ENCODE results near the gene NT5C2.
"Not testable (repeated sequence)": the region's sequence is repeated elsewhere in the genome, so short reads cannot be mapped to it uniquely, and the experiment has no call there.

Gene NT5C2

DNA sequence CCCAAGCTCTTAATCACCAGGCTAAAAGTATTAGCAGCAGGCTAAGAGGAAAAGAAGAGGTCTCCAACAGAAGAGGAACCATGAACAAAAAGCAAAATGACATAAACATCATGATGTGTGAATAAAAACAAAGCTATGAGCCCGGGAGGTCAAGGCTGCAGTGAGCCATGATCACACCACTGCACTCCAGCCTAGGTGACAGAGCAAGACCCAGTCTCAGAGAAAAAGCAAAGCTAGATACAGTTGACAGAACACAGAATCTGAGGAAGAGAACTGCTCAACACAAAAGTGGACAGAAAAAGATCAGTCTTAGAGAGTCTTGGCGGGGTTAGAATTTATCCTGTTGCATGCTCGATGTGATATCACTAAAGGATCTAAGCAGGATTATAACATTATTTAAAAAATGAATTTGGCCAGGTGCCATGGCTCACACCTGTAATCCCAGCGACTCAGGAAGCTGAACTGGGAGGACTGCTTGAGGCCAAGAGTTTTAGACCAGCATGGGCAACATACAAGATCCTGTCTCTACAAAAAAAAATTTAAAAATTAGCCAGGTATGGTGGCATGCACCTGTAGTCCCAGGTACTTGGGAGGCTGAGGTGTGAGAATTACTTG, 37.5 kb downstream of the NT5C2 start:
- DNase-seq, result peak in 1 of 2 donors; percentile 31

DNA sequence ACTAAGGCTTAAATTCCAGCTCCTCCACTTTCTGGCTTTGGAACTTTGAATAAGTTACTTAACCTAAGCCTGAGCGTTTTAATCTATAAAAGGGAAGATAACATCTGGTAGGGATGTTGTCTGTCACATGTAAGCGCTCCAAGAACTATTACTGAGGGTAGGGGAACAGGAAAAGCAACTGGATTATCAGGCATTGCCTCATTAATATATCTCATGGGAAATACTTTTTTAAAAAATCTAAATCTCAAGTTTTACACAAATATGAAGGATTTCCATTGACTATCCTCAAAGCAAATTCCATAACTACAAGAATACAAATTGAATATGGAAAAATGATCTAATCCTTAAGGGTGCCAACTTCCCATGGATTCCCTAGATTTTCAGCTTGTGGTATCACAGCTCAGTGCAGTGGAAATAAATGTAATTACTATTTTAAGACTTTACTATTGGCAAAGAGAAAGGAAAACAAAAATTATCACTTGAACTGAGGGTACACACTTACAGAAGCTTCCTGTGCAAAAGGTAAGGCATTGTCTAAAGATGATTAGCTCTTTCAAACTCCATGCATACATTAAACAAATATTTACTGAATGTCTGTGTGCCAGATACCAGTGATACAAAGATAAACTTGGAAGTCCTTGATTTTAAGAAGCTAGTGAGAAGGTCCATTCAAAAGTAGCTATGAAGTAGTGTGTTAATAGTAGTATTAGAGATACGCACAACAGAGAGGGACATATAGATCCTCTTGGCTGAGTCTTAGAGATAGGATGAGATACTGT, 38.4 kb downstream of the NT5C2 start:
- no peak for DNase-seq

DNA sequence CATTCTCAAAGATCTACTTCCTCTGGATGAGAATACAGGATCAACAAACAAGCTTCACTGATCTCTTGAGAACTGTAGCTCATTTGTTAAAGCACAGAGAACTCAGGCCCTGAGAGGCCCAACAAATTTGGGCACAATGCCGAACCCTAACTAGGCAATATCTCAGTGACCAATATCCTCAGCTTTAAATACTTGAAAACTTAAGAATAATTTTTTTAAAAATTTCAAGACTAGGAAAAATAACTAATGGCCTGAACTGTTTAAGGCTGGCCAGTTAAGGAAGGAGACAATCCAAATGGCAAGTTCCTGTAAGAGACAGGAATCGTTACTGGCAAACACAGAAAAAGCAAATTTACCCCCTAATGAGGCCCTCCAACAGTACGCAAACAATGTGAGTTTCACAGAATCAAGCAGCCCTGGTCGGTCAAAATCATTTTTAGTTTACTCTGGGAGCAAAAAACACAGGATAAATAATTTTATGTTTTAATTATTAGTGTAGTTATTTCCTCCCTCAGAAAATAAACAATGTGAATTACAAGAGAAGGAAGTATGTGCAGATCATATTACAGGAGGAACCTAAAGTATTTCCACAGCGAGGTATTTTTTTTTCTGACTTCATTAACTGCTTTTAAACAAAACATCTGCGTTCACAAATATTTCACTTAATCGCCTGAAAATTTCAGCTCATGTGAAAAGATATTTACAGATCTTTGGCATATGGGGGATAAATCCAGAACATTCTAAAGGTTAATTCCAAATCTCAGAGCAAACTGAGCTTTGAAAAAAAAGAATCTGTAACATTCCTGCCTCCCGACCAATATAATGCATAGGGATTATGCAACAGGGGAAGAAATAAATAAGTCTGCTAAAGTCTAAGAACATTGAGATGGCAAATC, 39.5 kb downstream of the NT5C2 start:
- DNase-seq, result peak; percentile 41 to 61

DNA sequence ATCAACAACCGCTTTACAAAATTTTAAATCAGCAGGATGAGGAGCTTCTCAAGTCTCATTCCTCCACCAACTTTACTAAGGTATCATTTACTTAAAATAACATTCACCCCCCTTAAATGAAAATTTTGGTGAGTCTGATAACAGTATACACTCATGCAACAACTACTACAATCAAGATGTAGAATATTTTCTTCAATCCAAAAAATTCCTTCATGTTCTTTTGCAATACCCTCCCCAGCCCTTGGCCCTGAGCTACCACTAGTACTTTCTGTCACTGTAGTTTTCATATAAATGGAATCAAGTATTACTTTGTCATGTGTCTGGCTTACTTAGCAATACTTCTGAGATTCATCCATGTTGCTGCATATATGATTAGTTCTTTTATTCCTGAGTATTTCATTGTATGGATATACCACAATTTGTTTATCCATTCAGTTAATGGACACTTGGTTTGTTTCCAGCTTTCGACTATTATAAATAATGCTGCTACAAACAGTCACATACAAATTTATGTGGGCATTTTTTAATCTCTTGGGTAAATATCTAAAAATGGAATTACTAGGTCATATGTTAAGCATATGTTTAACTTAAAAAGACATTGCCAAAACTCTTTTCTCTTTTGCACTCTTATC, 43.0 kb downstream of the NT5C2 start:
- no peak for DNase-seq

DNA sequence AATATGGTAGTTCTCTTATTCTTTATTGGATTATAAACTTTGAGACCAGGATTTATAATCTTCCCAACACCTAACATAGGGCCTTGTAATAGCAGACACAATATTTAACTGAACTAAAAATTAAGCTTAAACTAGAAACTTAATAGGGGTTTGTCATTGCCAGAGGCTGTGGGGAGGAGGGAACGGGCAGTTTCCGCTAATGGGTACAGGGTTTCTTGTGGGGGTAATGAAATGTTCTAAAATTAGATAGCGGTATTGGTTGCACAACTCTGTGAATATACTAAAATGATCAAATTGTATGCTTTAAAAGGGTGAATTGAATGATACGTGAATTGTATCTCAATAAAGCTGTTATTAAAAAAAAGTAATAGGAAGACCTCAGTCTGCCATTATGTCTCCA, 45.4 kb downstream of the NT5C2 start:
- no peak for DNase-seq

DNA sequence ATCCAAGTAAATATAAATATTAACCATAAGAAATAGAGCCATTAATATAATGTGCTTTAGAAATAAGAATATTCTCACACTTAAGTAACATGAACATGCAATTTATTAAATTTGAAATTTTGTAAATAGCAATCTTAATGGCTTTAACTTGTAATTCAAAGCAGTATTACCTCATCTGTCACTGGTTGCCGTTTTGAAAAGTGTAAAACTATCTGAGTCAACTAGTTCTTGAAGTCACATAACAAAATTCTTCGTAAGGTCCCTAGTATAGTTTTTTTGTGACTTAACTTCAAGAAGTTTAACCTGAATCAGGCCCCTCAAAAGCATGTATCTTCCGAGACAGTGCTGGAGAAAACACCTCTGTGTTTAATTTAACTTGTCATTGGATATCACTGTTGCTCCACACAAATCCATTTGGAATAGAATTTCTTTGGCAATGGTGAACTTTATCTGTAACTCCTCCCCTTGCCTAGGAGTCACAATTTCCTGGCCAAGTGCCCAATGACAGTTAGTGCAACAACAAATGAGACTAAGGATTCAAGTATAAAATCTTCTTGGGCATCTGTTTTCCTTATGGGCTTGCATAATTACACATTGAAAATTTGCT, 47.1 kb downstream of the NT5C2 start:
- DNase-seq, result peak; percentile 21 to 51

DNA sequence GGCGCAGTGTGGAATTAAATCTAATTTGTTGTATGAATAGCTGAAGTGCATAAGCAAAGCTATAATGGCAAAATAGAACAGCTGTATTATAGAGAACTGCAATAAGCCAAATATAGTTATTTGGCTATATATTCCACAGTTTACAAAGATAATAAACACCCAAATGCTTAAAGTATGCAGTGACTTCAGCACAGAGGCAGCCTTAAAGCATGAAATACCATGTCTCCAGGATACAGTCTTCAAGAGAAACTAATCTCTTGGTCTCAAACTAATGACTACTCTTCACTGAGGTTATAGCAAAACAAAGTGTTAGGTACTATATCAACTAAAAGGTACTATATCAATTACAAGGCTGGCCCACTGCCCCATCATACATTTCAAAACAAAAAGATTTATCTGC, 48.0 kb downstream of the NT5C2 start:
- DNase-seq, result no peak

DNA sequence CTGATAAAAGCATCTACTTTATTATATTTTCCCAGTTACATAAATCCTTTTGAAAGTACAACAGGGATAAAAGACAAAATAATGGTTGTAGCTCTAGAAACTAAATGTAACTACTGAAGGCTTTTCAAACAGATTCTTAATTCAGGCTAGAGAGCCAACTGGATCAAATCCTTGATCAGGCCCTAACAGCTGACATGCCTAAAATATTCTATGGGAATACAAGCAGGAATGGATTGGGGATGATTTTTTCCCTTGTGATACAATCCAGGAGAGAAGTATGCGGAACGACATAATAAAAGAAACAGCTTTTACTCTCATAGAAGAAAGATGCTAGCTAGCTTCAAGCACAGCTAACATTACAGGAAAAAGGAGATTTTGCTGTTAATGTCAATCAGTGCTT, 49.0 kb downstream of the NT5C2 start:
- DNase-seq, result no peak

DNA sequence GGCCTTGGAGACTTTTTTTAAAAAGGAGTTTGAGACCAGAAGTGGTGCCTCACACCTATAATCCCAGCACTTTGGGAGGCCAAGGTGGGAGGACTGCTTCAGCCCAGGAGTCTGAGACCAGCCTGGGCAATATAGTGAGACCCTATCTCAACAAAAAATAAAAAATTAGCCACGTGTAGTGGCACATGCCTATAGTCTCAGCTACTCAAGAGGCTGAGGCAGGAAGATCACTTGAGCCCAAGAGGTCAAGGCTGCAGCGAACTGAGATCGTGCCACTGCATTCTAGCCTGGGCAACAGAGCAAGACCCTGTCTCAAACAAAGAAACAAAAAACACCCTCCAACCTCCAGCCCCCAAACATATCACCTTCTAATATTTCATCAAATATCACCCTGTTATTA, 49.4 kb downstream of the NT5C2 start:
- DNase-seq, result not testable (repeated sequence)

DNA sequence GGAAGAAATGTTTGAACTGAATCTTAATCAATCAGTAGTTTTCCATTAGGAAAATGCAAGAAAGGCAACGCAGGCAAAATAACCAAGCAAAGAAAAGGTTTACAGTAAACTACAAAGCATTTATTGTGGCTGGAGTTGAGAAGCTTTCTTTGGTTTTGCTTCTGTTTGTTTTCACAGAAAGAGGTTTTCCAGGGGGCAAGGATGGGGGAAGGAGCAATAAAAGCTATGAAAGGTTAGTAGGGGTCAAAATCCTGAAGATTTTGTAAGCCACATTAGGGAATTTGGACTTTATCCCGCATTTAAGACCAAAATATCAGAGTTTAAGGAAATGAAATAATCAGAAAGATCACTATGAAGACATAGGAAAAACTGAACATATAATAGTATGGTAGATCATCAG, 51.1 kb downstream of the NT5C2 start:
- DNase-seq, result no peak

DNA sequence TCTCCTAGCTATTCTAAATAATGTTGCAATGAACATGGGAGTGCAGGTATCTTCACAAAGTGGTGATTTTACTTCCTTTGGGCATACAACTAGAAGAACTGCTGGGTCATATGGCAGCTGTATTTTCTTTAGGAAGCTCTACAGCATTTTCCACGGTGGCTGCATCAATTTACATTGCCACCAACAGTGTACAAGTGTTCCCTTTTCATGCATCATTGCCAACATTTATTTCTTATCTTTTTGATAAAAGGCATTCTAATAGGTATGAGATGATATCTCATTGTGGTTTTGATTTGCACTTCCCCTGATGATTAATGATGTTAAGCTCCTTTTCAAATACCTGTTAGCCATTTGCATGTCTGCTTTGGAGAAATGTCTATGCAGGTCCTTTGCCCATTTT, 52.6 kb downstream of the NT5C2 start:
- DNase-seq, result no peak

DNA sequence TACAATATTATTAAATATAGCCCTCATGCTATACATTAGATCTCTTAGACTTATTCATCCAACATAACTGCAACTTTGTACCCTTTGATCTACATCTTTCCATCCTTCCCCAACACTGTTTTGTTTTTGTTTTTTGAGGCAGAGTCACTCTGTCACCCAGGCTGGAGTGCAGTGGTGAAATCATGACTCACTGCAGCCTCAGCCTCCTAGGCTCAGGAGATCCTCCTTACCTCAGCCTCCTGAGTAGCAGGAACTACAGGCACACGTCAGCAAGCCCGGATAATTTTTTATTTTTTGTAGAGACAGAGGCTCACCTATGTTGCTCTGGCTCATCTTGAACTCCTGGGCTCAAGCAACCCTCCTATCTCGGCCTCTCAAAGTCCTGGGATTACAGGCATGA, 53.3 kb downstream of the NT5C2 start:
- no peak for DNase-seq

DNA sequence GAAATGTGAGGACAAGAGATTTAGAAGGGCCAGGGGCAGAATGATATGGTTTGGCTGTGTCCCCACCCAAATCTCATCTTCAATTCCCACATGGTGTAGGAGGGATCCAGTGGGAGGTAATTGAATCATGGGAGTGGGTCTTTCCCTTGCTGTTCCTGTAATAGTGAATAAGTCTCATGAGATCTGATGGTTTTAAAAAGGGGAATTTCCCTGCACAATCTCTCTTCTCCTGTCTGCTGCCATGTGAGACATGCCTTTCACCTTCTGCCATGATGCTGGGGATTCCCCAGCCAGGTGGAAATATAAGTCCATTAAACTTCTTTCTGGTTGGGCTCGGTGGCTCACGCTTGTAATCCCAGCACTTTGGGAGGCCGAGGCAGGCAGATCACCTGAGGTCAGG, 57.9 kb downstream of the NT5C2 start:
- peak; percentile 27 to 58 for DNase-seq

DNA sequence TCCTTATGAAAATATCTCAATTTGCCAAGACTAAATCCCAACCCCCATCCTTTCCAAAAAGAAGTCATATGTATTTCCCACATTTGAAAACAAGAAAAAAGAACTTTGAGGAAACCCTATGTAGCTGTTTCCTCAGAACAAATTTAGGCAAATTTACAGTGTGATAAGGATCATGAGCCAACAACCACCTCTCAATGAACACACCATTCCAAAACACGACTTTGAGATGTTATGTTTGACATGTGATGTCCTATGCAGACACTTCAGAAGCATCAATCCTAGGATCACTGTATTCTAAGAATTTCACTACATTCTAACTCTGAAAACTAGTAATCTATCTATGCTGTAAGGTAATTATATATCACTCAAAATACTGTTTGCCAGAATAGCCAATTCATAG, 62.2 kb downstream of the NT5C2 start:
- no peak for DNase-seq

DNA sequence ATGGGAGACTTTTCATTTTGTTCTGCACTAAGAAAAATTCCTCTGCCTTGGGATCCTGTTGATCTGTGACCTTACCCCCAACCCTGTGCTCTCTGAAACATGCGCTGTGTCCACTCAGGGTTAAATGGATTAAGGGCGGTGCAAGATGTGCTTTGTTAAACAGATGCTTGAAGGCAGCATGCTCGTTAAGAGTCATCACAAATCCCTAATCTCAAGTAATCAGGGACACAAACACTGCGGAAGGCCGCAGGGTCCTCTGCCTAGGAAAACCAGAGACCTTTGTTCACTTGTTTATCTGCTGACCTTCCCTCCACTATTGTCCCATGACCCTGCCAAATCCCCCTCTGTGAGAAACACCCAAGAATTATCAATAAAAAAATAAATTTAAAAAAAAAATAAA, 62.9 kb downstream of the NT5C2 start:
- DNase-seq, result not testable (repeated sequence)

DNA sequence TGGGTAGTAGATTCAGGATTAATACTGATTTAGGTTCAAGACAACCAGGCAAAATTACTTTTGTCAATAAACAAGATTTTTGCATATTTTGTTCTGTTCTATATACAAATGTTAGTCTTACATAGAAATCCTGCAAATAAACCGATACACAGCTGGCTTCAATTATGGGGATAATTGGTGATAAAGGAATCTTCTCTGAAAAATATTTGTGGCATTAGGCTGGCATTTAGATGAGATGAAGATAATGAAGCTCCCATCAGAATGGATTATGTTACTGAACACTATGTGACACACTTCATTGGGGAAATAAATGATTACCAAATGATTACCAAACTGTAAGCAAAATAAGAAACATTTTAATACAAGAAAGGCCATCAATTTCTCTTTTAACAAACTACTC, 65.8 kb downstream of the NT5C2 start:
- DNase-seq, result no peak

DNA sequence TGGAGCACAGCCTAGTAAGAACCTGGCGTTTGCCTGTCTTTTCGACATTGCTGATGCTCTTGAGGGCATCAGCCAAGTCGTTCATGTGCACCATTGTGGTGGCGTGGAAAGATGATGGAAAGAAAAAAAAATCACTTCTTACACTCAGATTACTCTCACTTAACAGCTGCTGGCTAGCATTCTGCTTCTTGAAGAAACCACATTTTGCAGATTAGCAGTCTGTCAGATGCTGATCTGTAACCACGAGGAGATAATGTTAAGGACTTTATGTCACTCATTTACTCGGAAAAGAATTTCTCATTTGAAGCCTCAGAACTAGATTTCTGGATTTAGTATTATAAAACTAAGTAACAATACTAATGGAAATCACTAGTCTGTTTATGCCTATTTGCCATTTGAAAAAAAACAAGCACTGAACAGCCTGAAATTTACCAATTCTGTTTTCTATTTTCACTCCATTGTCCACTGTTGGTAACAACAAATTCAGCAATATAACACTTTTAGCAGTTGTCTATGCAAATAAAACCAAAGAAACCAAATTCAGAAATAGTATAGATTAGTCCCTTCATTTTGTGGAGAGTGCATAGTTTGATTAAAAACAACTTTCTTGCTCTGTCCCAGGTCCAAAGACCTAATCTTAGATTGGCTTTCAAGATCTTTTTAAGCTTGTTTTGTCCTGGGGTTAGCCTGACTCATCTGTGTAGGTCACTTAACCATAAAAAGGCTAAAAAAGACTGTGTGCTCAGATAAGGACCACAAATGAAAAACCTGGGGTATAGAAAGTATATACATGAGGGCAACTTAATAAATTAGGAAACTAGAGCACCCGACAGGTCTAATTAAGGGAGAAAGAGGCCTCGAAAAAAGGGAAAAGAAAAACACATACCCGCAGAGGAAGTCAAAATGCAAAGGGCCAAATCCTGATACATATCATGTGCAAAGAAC, 67.5 kb downstream of the NT5C2 start:
- no peak for DNase-seq

DNA sequence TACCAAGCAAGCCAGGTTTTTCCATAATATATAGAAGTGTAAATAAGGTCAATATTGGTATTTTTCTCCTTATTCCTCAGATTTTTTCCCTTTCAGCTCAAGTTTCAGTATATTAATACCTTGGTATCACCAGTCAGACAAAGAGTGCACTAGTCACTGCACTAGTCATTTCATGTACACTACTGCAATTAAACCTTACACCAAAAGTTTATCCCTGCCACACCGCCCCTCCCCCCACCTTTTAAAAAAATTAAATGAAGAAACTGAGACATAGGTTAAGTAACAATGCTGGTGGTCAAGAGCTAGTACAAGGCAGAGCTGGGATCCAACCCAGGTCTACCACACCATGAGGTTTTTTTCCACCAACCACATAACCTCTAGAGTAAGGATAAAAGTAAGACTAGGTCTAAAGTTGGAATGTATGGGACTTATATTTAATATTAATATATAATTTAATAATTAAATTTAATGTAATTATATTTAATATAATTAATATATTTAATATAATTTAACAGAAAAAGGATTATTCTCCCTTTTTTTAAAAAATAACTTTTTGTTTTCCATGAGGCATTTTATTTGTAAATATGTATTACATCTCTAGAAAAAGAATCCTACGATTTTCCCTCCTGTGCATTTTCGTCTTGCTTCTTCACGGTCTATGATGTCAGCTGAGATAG, 68.5 kb downstream of the NT5C2 start:
- DNase-seq, result no peak

DNA sequence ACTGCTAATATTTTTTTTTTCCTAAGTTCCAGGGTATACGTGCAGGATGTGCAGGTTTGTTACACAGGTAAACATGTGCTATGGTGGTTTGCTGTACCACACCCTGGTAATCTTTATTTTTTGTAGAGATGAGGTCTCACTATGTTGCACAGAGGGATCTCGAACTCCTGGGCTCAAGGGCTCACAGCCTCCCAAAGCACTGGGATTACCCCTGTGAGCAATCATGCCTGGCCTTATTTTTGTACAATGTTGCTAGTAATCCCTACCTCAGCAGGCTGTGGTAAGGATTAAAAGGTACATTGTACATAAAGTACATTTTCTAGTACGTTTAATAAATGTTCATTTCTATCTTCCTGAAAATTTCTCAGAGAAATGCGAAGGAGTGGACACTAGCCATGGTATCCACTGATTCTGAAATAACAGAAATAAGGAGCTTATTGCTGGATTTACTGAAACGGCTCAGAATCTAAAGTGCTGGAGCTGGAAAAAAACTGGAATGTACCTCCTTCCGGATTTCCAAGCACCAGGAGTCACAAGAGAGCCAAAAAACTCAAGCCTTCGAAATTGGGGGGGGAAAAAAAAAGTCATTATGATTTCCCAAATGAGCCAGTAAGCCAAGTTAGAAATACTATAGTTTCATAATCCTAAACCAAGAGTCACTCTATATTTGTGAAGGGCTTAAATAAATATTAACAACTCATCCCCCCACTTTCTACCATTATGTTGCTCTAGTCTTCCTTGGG, 69.6 kb downstream of the NT5C2 start:
- DNase-seq, result no peak
